Effector CD8-positive, alpha-beta T cell (primary cell): ENCODE measurements around the gene UBQLN1.

ENCODE experiments used
- DNase-seq: peaks from one replicate; lab custom pipeline; 2025; lab: John Stamatoyannopoulos, UW

UBQLN1 gene

GRCh38 chr9:83691492-83691891 is 16.3 kb downstream of the UBQLN1 start:
- DNase-seq: no peak

- DNase-seq: no peak
These were observed 18.8 kb downstream of the UBQLN1 start for GRCh38 chr9:83688921-83689320.

- no peak for DNase-seq
These were observed 26.3 kb downstream of the UBQLN1 start for GRCh38 chr9:83681490-83681889.

- no peak for DNase-seq
These were observed 27.5 kb downstream of the UBQLN1 start for GRCh38 chr9:83680233-83680632.

GRCh38 chr9:83677596-83677995 is 30.2 kb downstream of the UBQLN1 start:
- no peak for DNase-seq

- no peak for DNase-seq
These were observed 32.3 kb downstream of the UBQLN1 start for GRCh38 chr9:83675466-83675865.

GRCh38 chr9:83671451-83671850 is 36.3 kb downstream of the UBQLN1 start:
- DNase-seq: no peak

GRCh38 chr9:83670381-83670780 is 37.4 kb downstream of the UBQLN1 start:
- DNase-seq: no peak

GRCh38 chr9:83669067-83669466 is 38.7 kb downstream of the UBQLN1 start:
- DNase-seq: no peak

GRCh38 chr9:83665580-83666200 is 42.1 kb downstream of the UBQLN1 start:
- no peak for DNase-seq

GRCh38 chr9:83662933-83663332 is 44.8 kb downstream of the UBQLN1 start:
- no peak for DNase-seq

- no peak for DNase-seq
These were observed 50.8 kb downstream of the UBQLN1 start for GRCh38 chr9:83656952-83657351.

GRCh38 chr9:83656032-83656680 is 51.6 kb downstream of the UBQLN1 start:
- DNase-seq: no peak

GRCh38 chr9:83655433-83655832 is 52.3 kb downstream of the UBQLN1 start:
- no peak for DNase-seq

GRCh38 chr9:83652433-83652832 is 55.3 kb downstream of the UBQLN1 start:
- DNase-seq: no peak

GRCh38 chr9:83651558-83651957 is 56.2 kb downstream of the UBQLN1 start:
- no peak for DNase-seq

GRCh38 chr9:83649515-83649914 is 58.2 kb downstream of the UBQLN1 start:
- DNase-seq: no peak

- DNase-seq: peak; percentile 62
These were observed 58.7 kb downstream of the UBQLN1 start for GRCh38 chr9:83649080-83649479.

GRCh38 chr9:83646500-83647239 is 61.1 kb downstream of the UBQLN1 start:
- DNase-seq: no peak

- DNase-seq: no peak
These were observed 65.0 kb downstream of the UBQLN1 start for GRCh38 chr9:83642793-83643192.

GRCh38 chr9:83639266-83639665 is 68.5 kb downstream of the UBQLN1 start:
- DNase-seq: no peak

GRCh38 chr9:83637389-83637788 is 70.4 kb downstream of the UBQLN1 start:
- no peak for DNase-seq

- DNase-seq: no peak
These were observed 70.9 kb downstream of the UBQLN1 start for GRCh38 chr9:83636813-83637212.
